HEK293T (cell line): ENCODE data around the gene HMX3.

Source experiments
- SP1 ChIP-seq: fragments of 450-650 bp; IDR thresholded peaks from 2 replicates; pipeline ENCODE4 v1.6.1; 2017
- TARDBP ChIP-seq: fragments of 450-650 bp; IDR thresholded peaks from 2 replicates; pipeline ENCODE4 v1.6.1; 2016

DNA sequence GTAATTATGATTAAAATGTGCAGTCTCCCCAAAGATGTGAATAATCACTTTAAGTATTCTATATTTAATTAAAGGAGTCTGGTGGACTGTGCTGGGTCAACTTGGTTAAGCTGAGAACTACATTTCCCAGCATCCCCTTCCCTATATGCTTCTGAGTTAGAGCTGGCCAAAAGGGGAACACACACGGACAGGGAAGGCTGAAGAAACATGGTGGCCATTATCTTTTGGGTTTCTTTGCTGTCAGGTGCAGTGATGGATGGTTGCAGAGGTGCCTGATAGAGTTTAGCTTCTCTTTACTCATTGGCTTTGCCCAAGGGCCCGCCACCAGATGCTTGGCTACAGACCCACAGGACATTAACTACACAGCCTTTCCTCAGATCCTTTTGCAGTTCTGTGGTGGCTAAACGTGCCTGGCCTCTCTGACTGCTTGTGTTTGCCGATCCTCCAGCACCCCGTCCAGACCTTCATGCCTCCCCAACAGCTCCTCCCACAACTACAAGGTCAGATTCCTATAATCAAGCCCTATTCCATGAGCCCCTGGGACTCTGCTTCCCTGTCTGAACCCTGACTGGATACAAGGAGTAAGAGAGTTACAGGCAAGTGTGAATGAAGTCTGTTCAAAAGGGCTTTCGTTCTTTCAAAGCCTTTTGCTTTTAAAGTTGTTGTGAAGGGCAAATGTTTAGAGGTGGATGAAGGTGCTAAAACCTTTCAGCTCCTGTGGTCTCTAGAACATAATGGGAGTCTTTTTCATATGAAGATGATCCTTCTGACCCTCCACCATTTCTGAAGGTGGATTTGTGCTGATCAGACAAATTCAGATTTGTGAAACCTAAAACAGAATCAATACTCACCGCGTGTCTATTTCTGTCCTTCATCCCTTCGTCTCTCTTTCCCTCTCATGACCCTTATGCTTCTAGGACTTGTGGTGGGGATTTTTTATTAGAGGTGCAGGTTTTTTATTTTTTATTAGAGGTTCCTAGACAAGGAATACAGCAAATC is 39.9 kb downstream of the HMX3 start:
- TF ChIP-seq TARDBP = no peak
- no peak for TF ChIP-seq SP1
